Chondrocyte (in vitro differentiated cells): Measurements from ENCODE around the gene MYBBP1A. TPM values are rescaled to one million over a fixed set of nuclear protein-coding genes. Genes with fewer than 3 reads are reported as not detected.

Source experiments
- DNase-seq: peaks from one replicate; pipeline ENCODE4 v3.0.0; 2021; ENCODE audit warnings: mixed read lengths, low spot score
- H3K27ac Mint-ChIP-seq: one replicate; pipeline ENCODE4 v1.8.0; 2021; ENCODE audit warnings: mild to moderate bottlenecking, moderate library complexity, mixed read lengths; ENCODE audit not compliant: unreplicated experiment
- H3K27me3 Mint-ChIP-seq: 2 replicates; pipeline ENCODE4 v1.8.0; 2021; ENCODE audit warnings: low read depth, mixed read lengths
- H3K36me3 Mint-ChIP-seq: 2 replicates; pipeline ENCODE4 v1.8.0; 2021; ENCODE audit warnings: low read depth, mixed read lengths
- H3K4me1 Mint-ChIP-seq: 2 replicates; pipeline ENCODE4 v1.8.0; 2021; ENCODE audit warnings: low read depth, mild to moderate bottlenecking, mixed read lengths
- H3K4me3 Mint-ChIP-seq: one replicate; pipeline ENCODE4 v1.8.0; 2021; ENCODE audit warnings: mild to moderate bottlenecking, moderate library complexity, mixed read lengths; ENCODE audit not compliant: unreplicated experiment
- H3K9me3 Mint-ChIP-seq: 2 replicates; pipeline ENCODE4 v1.8.0; 2021; ENCODE audit warnings: low read depth, mixed read lengths
- total RNA-seq: library from RNA; stranded (reverse); gene quantifications from 3 replicates; pipeline ENCODE4 v1.2.1, GENCODE V29; 2021
- TF ChIP-seq, protein P1 (sequence below): fragments of 200-600 bp; sonication (generic); IDR thresholded peaks from 2 replicates; pipeline ENCODE4 v1.5.0; 2021; ENCODE audit warnings: antibody characterized with exemption, mild to moderate bottlenecking, moderate library complexity

The MYBBP1A gene
- total RNA-seq, 1 donor from 2014 or later, result 33.6 TPM

DNA sequence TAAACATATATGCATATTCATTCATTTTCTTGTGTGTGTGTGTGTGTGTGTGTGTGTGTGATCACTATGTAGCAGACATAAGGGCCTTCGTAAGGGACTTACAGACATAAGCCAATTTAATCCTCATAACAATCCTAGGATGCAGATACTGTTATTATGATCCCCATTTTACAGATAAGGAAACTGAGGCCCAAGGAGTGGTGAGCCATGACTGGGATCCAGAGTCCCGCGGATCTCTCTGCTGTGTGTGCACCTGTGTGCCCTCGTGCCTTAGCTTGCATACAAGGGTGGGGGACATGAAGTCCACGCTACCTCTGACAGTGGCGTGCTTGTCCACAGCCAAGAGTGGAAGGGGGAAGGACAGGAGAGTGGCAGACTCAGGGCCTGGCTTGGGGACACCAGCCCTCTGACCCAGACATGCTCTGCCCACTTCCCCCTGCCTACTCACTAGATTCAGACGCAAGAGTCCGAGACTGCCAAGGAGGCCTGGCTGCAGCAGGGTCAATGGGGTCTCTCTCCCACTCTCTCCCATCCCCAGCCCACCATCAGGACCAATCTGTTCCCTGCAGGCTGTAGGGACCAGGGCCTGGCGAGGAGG lies 19.4 kb upstream of the MYBBP1A start:
- no peaks in the 10 kb centered on the region for H3K36me3 Mint-ChIP-seq
- DNase-seq, result no peak
- no peak overlapping the region for H3K4me3 Mint-ChIP-seq
- no peaks in the 10 kb centered on the region for H3K9me3 Mint-ChIP-seq
- no peaks in the 10 kb centered on the region for H3K27me3 Mint-ChIP-seq
- TF ChIP-seq, protein P1, sequence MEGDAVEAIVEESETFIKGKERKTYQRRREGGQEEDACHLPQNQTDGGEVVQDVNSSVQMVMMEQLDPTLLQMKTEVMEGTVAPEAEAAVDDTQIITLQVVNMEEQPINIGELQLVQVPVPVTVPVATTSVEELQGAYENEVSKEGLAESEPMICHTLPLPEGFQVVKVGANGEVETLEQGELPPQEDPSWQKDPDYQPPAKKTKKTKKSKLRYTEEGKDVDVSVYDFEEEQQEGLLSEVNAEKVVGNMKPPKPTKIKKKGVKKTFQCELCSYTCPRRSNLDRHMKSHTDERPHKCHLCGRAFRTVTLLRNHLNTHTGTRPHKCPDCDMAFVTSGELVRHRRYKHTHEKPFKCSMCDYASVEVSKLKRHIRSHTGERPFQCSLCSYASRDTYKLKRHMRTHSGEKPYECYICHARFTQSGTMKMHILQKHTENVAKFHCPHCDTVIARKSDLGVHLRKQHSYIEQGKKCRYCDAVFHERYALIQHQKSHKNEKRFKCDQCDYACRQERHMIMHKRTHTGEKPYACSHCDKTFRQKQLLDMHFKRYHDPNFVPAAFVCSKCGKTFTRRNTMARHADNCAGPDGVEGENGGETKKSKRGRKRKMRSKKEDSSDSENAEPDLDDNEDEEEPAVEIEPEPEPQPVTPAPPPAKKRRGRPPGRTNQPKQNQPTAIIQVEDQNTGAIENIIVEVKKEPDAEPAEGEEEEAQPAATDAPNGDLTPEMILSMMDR, result no peak
- no peak overlapping the region for H3K27ac Mint-ChIP-seq
- peaks cover 9% of the 10 kb centered on the region for H3K4me1 Mint-ChIP-seq

DNA sequence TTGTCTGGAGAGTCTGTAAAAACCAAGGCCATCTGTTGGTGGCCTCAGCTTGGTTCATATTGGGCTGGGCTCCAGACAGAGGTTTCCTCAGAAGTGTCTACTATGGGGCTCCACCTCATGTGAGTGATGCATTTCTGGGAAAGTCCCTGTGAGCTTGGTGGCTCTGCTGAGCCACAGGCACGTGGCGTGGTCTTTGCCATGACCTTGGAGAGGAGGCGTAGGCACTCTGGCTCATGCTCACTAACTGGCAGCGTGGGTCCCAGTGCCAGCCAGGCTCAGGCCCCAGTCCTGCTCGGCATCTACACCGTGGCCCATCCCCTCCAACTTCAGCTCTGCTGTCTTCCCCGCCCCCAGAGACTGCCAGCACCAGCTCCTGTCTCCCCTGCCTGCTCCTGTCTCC lies 18.5 kb upstream of the MYBBP1A start:
- no peaks in the 10 kb centered on the region for H3K36me3 Mint-ChIP-seq
- H3K9me3 Mint-ChIP-seq, result no peaks in the 10 kb centered on the region
- no peak overlapping the region for H3K27ac Mint-ChIP-seq
- TF ChIP-seq, protein P1, result no peak
- no peaks in the 10 kb centered on the region for H3K27me3 Mint-ChIP-seq
- H3K4me3 Mint-ChIP-seq, result no peak overlapping the region
- H3K4me1 Mint-ChIP-seq, result peaks cover 9% of the 10 kb centered on the region
- DNase-seq, result no peak

DNA sequence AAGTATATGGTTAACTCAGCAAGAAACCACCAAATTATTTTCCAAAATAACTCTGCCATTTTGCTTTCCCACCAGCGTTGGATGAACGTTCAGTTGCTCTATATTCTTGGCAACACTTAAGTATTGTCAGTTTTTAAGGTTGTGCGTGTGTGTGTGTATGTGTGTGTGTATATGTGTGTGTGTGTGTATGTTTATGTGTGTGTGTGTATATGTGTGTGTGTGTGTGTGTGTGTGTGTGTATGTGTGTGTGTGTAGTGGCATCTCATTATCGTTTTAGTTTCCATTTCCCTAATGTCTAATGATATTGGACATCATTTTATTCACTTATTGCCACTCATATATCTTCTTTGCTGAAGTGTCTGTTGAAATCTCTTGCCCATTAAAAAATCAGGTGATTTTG lies 17.9 kb upstream of the MYBBP1A start:
- DNase-seq, result no peak
- TF ChIP-seq, protein P1, result no peak
- Mint-ChIP-seq H3K9me3 (no peaks in the 10 kb centered on the region), H3K4me1 (peaks cover 9% of the 10 kb centered on the region), H3K27ac (no peak overlapping the region), H3K27me3 (no peaks in the 10 kb centered on the region), H3K36me3 (no peaks in the 10 kb centered on the region), H3K4me3 (no peak overlapping the region)

DNA sequence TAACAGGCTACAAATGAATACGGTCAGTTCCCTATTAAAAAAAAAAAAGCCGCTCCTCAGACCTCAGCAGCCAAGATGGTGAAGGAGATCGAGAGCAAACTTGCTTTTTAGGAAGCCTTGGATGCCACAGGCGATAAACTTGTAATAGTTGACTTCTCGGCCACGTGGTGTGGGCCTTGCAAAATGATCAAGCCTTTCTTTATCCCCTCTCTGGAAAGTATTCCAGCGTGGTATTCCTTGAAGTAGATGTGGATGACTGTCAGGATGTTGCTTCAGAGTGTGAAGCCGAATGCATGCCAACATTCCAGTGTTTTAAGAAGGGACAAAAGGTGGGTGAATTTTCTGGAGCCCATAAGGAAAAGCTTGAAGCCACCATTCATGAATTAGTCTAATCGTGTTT lies 16.9 kb upstream of the MYBBP1A start:
- TF ChIP-seq, protein P1, result no peak
- no peak overlapping the region for H3K27ac Mint-ChIP-seq
- no peaks in the 10 kb centered on the region for H3K9me3 Mint-ChIP-seq
- H3K27me3 Mint-ChIP-seq, result no peaks in the 10 kb centered on the region
- H3K4me1 Mint-ChIP-seq, result peaks cover 8% of the 10 kb centered on the region
- H3K36me3 Mint-ChIP-seq, result no peaks in the 10 kb centered on the region
- no peak for DNase-seq
- no peak overlapping the region for H3K4me3 Mint-ChIP-seq

DNA sequence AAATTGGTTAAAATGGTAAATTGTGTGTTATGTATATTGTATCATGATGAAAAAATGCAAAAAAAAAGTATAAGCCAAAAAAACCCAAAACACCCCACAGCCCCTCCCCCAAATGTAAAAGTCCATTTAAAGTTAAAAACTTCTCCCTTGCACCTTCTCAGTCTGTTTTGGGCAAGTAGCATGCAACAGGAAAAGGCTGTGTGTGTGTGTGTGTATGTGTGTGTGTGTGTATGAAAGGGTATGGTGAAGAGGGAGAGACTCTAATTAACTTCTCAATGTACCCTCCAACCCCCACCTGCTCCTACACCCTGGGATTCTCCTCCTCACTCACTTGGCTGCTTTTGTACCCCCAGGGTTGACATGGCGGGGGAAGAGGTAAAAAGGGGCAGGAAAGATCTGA lies 14.4 kb upstream of the MYBBP1A start:
- TF ChIP-seq, protein P1, result no peak
- H3K4me1 Mint-ChIP-seq, result peaks cover 7% of the 10 kb centered on the region

More for the DNA sequence above, 14.4 kb upstream of the MYBBP1A start:
- Mint-ChIP-seq H3K4me3 (no peak overlapping the region), H3K36me3 (no peaks in the 10 kb centered on the region), H3K27ac (no peak overlapping the region), H3K27me3 (no peaks in the 10 kb centered on the region), H3K9me3 (no peaks in the 10 kb centered on the region)
- DNase-seq, result no peak
